Neural progenitor cell (in vitro differentiated cells): Measurements from ENCODE around the gene CIITA.

Source experiments
- EZH2 ChIP-seq: fragments of 200-600 bp; sonication (generic); IDR thresholded peaks from 2 replicates; pipeline ENCODE4 v1.6.1; 2017; ENCODE audit warnings: antibody characterized with exemption, mild to moderate bottlenecking, moderate library complexity
- EZH2phosphoT487 ChIP-seq: fragments of 200-600 bp; sonication (generic); IDR thresholded peaks from 2 replicates; pipeline ENCODE4 v1.6.1; 2017; ENCODE audit warnings: antibody characterized with exemption
- TF ChIP-seq, protein P1 (sequence below): fragments of 200-600 bp; sonication (generic); IDR thresholded peaks from 2 replicates; pipeline ENCODE4 v1.5.1; 2017; ENCODE audit warnings: antibody characterized with exemption, mild to moderate bottlenecking

DNA sequence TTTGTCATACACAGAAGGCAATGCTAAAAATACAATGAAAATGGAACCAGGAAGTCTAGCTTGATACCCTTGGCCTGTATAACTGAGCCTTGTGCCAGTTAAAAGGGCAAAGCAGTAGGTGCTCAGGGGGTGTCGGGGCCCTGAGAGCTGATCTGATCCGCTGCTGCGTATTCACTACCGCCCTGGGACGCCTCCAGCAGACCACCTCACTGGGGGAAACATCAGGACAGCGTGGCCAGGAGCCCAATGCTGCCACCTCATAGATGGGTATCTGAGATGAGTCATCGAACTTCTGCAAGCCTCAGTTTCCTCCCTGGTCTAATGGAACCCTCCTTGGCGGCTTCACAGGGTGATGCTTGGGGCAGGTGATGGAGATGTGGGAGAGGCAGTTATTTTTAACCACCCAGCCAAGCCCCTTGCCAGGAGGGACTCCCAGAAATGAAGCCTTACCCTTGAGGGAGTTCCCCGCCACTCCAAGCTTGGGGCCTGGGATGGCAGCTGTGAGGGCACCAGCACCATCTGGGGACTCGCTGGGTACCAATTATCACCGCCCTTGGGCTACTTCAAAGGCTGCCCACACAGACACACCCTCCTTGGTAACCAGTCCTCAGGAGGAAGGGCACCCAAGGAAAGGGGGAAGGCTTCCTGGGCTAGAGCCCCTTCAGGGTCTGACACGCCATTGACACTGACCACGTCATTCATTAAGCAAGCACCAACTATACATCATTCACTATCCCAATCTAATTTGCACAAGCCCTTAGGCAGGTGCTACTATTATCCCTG is 57.5 kb downstream of the CIITA start:
- TF ChIP-seq, protein P1, sequence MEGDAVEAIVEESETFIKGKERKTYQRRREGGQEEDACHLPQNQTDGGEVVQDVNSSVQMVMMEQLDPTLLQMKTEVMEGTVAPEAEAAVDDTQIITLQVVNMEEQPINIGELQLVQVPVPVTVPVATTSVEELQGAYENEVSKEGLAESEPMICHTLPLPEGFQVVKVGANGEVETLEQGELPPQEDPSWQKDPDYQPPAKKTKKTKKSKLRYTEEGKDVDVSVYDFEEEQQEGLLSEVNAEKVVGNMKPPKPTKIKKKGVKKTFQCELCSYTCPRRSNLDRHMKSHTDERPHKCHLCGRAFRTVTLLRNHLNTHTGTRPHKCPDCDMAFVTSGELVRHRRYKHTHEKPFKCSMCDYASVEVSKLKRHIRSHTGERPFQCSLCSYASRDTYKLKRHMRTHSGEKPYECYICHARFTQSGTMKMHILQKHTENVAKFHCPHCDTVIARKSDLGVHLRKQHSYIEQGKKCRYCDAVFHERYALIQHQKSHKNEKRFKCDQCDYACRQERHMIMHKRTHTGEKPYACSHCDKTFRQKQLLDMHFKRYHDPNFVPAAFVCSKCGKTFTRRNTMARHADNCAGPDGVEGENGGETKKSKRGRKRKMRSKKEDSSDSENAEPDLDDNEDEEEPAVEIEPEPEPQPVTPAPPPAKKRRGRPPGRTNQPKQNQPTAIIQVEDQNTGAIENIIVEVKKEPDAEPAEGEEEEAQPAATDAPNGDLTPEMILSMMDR: no peak
- TF ChIP-seq EZH2: no peak
- TF ChIP-seq EZH2phosphoT487: no peak
